Mesenchymal stem cell (in vitro differentiated cells and primary cell): ENCODE results near the gene FCHSD2.

Experiments
- DNase-seq: peaks from one replicate; pipeline ENCODE4 v3.0.0-alpha.2; 2013
- H2AFZ ChIP-seq: one replicate; pipeline ENCODE4 v1.6.1; 2013; ENCODE audit warnings: low read depth, mild to moderate bottlenecking, control low read depth, inconsistent platforms, low read length, moderate library complexity
- H2AK5ac ChIP-seq: 2 replicates; pipeline ENCODE4 v1.6.1; 2013; ENCODE audit warnings: low read length, moderate library complexity, mild to moderate bottlenecking, inconsistent platforms; ENCODE audit not compliant: severe bottlenecking
- H2BK120ac ChIP-seq: one replicate; pipeline ENCODE4 v1.6.1; 2013; ENCODE audit warnings: low read depth, mild to moderate bottlenecking, inconsistent platforms, low read length, moderate library complexity
- H2BK12ac ChIP-seq, 2 experiments: one replicate each; pipeline ENCODE4 v1.6.1; 2013; ENCODE audit warnings: inconsistent platforms in 2 of 2, low read length in 2 of 2, mild to moderate bottlenecking in 2 of 2, moderate library complexity in 2 of 2, control low read depth in 1 of 2
- H2BK15ac ChIP-seq: one replicate; pipeline ENCODE4 v1.6.1; 2013; ENCODE audit warnings: mild to moderate bottlenecking, low read depth, inconsistent platforms; ENCODE audit not compliant: poor library complexity, severe bottlenecking
- H2BK5ac ChIP-seq: 2 replicates; pipeline ENCODE4 v1.6.1; 2013; ENCODE audit warnings: low read depth, mild to moderate bottlenecking, low read length, control low read depth, inconsistent platforms; ENCODE audit not compliant: poor library complexity, severe bottlenecking
- H3K14ac ChIP-seq, 2 experiments: one replicate each; pipeline ENCODE4 v1.6.1; 2013; ENCODE audit warnings: inconsistent platforms in 2 of 2, low read length in 2 of 2, control low read depth in 1 of 2, mild to moderate bottlenecking in 1 of 2, moderate library complexity in 1 of 2
- H3K18ac ChIP-seq, 2 experiments: one replicate each; pipeline ENCODE4 v1.6.1; 2013; ENCODE audit warnings: inconsistent platforms in 2 of 2, low read length in 2 of 2, control low read depth in 1 of 2, low read depth in 1 of 2, mild to moderate bottlenecking in 1 of 2
- H3K23ac ChIP-seq, 2 experiments: one replicate each; pipeline ENCODE4 v1.6.1; 2013; ENCODE audit warnings: inconsistent platforms in 2 of 2, low read length in 2 of 2, mild to moderate bottlenecking in 2 of 2, moderate library complexity in 2 of 2, control low read depth in 1 of 2
- H3K27ac ChIP-seq: 2 replicates; pipeline ENCODE4 v1.5.1; 2013; ENCODE audit warnings: mild to moderate bottlenecking, moderate library complexity, low read length, control low read depth, inconsistent platforms; ENCODE audit not compliant: poor library complexity, severe bottlenecking
- H3K27me3 ChIP-seq, 2 experiments: 2 replicates each; pipeline versions ENCODE4 v1.6.1 to v1.7.0; 2013; ENCODE audit warnings: low read length in 2 of 2, mild to moderate bottlenecking in 2 of 2, moderate library complexity in 2 of 2, control low read depth in 1 of 2, inconsistent platforms in 1 of 2; ENCODE audit not compliant: control insufficient read depth in 1 of 2, insufficient read depth in 1 of 2
- H3K36me3 ChIP-seq, 2 experiments: 2 replicates each; pipeline versions ENCODE4 v1.6.1 to v1.7.0; 2013; ENCODE audit warnings: low read length in 2 of 2, control low read depth in 1 of 2, inconsistent platforms in 1 of 2, low read depth in 1 of 2, mild to moderate bottlenecking in 1 of 2; ENCODE audit not compliant: insufficient read depth in 2 of 2, control insufficient read depth in 1 of 2
- H3K4ac ChIP-seq, 2 experiments: one replicate each; pipeline ENCODE4 v1.6.1; 2013; ENCODE audit warnings: inconsistent platforms in 2 of 2, low read length in 2 of 2, mild to moderate bottlenecking in 2 of 2, moderate library complexity in 2 of 2, control low read depth in 1 of 2, low read depth in 1 of 2
- H3K4me1 ChIP-seq: 2 replicates; pipeline ENCODE4 v1.6.1; 2013; ENCODE audit warnings: low read depth, low read length, control low read depth; ENCODE audit not compliant: control insufficient read depth, insufficient read depth
- H3K4me2 ChIP-seq: 2 replicates; pipeline ENCODE4 v1.6.1; 2013; ENCODE audit warnings: low read length, mild to moderate bottlenecking, inconsistent platforms; ENCODE audit not compliant: poor library complexity, severe bottlenecking
- H3K4me3 ChIP-seq, 2 experiments: 2 replicates each; pipeline versions ENCODE4 v1.5.1 to v1.7.0; 2013; ENCODE audit warnings: low read length in 2 of 2, mild to moderate bottlenecking in 2 of 2, control low read depth in 1 of 2, low read depth in 1 of 2; ENCODE audit not compliant: insufficient read depth in 1 of 2
- H3K79me1 ChIP-seq: replicated peaks from 2 replicates; pipeline ENCODE4 v1.6.1; 2013; ENCODE audit warnings: mild to moderate bottlenecking, control low read depth, low read length, inconsistent platforms; ENCODE audit not compliant: poor library complexity, severe bottlenecking
- H3K9ac ChIP-seq: 2 replicates; pipeline ENCODE4 v1.7.0; 2013; ENCODE audit warnings: mild to moderate bottlenecking, low read length, moderate library complexity
- H3K9me3 ChIP-seq: 2 replicates; pipeline ENCODE4 v1.7.0; 2013; ENCODE audit warnings: mild to moderate bottlenecking, low read length; ENCODE audit not compliant: control insufficient read depth
- H4K8ac ChIP-seq: one replicate; pipeline ENCODE4 v1.6.1; 2013; ENCODE audit warnings: inconsistent platforms, mild to moderate bottlenecking, low read length, moderate library complexity
- H4K91ac ChIP-seq: one replicate; pipeline ENCODE4 v1.6.1; 2013; ENCODE audit warnings: mild to moderate bottlenecking, low read length, inconsistent platforms
- WGBS: methylation state at CpG from one replicate; pipeline ENCODE4 v1.1.7; 2013; ENCODE audit warnings: mixed read lengths; 5-methylcytosine and 5-hydroxymethylcytosine counted together

FCHSD2 gene

DNA sequence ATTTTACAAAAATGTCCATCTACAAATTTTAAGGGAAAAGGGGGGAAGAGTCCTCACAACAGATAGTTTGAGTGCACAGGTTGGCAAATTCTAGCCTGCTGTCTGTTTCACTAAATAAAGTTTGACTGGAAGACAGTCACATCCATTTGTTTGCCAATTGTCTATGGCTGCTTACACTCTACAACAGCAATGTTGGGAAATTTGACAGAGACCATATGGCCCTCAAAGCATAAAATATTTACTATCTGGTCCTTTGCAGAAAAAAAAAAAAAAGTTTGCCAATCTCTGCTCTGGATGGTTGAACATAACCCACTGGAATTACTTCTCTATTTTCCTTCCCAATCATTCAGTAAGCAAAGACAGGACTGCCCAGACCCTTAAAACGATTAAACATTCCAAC lies 88.2 kb downstream of the FCHSD2 start:
- H2BK5ac ChIP-seq = no peak overlapping the region
- no peak overlapping the region for H3K18ac ChIP-seq
- no peak overlapping the region for H3K4me3 ChIP-seq
- peak; percentile 63 for DNase-seq
- no peak overlapping the region for H2AFZ ChIP-seq
- H3K9ac ChIP-seq = no peak overlapping the region
- no peaks in the 10 kb centered on the region for H3K4me1 ChIP-seq
- H3K27me3 ChIP-seq = no peaks in the 10 kb centered on the region
- no peak overlapping the region for H2BK12ac ChIP-seq
- H3K4me2 ChIP-seq = no peak overlapping the region
- no peak overlapping the region for H3K23ac ChIP-seq
- no peak overlapping the region for H4K91ac ChIP-seq
- no peak overlapping the region for H4K8ac ChIP-seq
- no peak overlapping the region for H3K14ac ChIP-seq
- WGBS = no CpG with 5 or more reads among the region's 1 CpG
- no peak overlapping the region for H2BK120ac ChIP-seq
- H3K9me3 ChIP-seq = no peaks in the 10 kb centered on the region
- H2AK5ac ChIP-seq = no peak overlapping the region
- no peaks in the 10 kb centered on the region for H3K36me3 ChIP-seq
- H3K4ac ChIP-seq = no peak overlapping the region
- no peak overlapping the region for H2BK15ac ChIP-seq
- no peak overlapping the region for H3K27ac ChIP-seq
- H3K79me1 ChIP-seq = peaks cover 17% of the 10 kb centered on the region

- Histone ChIP-seq H2BK12ac (no peak overlapping the region), H3K9ac (no peak overlapping the region), H3K79me1 (peaks cover 9% of the 10 kb centered on the region), H3K23ac (no peak overlapping the region), H3K18ac (no peak overlapping the region), H4K8ac (no peak overlapping the region), H2BK5ac (no peak overlapping the region), H3K9me3 (no peaks in the 10 kb centered on the region), H2AFZ (no peak overlapping the region), H3K14ac (no peak overlapping the region), H3K36me3 (no peaks in the 10 kb centered on the region), H3K27ac (no peak overlapping the region), H2BK15ac (no peak overlapping the region), H3K4me2 (no peak overlapping the region), H3K27me3 (no peaks in the 10 kb centered on the region), H4K91ac (no peak overlapping the region), H3K4me1 (no peaks in the 10 kb centered on the region), H3K4me3 (no peak overlapping the region), H2AK5ac (no peak overlapping the region), H3K4ac (no peak overlapping the region), H2BK120ac (no peak overlapping the region)
- DNase-seq = no peak
- WGBS = 100% methylated on average over 2 of the region's 3 CpGs
Observed at GRCh38 chr11:73048446-73048845, 93.7 kb downstream of the FCHSD2 start.

DNA sequence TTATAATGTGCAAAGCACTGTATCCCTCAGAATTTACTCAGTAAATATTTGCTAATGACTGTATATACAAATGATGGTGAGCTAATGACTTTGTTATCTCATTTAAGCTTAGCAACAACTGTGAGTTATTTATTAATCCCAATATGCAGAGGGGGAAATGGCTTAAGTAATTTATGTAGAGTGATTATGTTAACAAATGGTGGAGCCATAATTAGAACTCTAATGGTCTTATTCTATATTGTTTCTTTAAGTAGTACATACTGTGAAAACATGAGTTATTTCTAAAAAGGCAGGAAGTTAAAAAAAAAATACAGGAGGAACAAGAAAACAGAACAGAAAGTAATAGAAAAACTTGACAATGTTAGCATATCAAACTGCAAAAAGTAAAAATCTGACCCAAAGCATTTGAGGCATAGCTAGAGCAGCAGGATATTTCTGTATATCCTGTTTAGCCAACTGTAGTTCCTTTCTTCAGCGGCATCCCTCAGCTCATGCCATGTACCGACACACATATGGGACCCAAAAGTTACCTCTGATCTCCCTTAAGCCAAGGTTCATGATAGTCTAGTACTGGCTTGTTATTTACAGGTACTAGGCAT lies 94.2 kb downstream of the FCHSD2 start:
- Histone ChIP-seq H3K23ac (no peak overlapping the region), H3K79me1 (peaks cover 9% of the 10 kb centered on the region), H3K36me3 (no peaks in the 10 kb centered on the region), H3K9ac (no peak overlapping the region), H3K14ac (no peak overlapping the region), H3K4me3 (no peak overlapping the region), H2BK5ac (no peak overlapping the region), H2BK12ac (no peak overlapping the region), H3K4me1 (no peaks in the 10 kb centered on the region), H3K9me3 (no peaks in the 10 kb centered on the region), H2BK120ac (no peak overlapping the region), H3K18ac (no peak overlapping the region), H3K27ac (no peak overlapping the region), H3K27me3 (no peaks in the 10 kb centered on the region), H4K8ac (no peak overlapping the region), H2AK5ac (no peak overlapping the region), H4K91ac (no peak overlapping the region), H3K4ac (no peak overlapping the region), H2AFZ (no peak overlapping the region), H3K4me2 (no peak overlapping the region), H2BK15ac (no peak overlapping the region)
- 100% methylated on average over 1 of the region's 2 CpGs for WGBS
- peak; percentile 22 for DNase-seq

- Histone ChIP-seq H3K36me3 (peaks cover 3 to 7% of the 10 kb centered on the region in 2 experiments), H4K91ac (no peak overlapping the region), H2BK120ac (no peak overlapping the region), H2BK12ac (no peak overlapping the region), H2BK5ac (no peak overlapping the region), H3K4me2 (no peak overlapping the region), H2AFZ (no peak overlapping the region), H3K27me3 (no peaks in the 10 kb centered on the region), H3K27ac (no peak overlapping the region), H2AK5ac (no peak overlapping the region), H3K79me1 (peaks cover 8% of the 10 kb centered on the region), H3K4me1 (no peaks in the 10 kb centered on the region), H3K23ac (no peak overlapping the region), H3K4ac (no peak overlapping the region), H3K4me3 (no peak overlapping the region), H4K8ac (no peak overlapping the region), H2BK15ac (no peak overlapping the region), H3K9ac (no peak overlapping the region), H3K18ac (no peak overlapping the region), H3K14ac (no peak overlapping the region), H3K9me3 (no peaks in the 10 kb centered on the region)
- 100% methylated on average over 2 of the region's 2 CpGs for WGBS
- DNase-seq = no peak
Observed at GRCh38 chr11:73040046-73040445, 102.1 kb downstream of the FCHSD2 start.
